Islet of Langerhans (tissue), 1 donor: ENCODE results near the gene ANO4.
A peak's percentile ranks its signal among the peaks of the same experiment; 100 is the strongest.
"Not testable (repeated sequence)": the region's sequence is repeated elsewhere in the genome, so short reads cannot be mapped to it uniquely, and the experiment has no call there.

ENCODE experiments used
- FAIRE-seq: peaks from one replicate; lab custom pipeline; 2011; peaks lifted over from hg19 to GRCh38; lab: Jason Lieb, UNC

ANO4 gene

GRCh38 chr12:101045486-101046464, 251.2 kb downstream of the ANO4 start:
- FAIRE-seq, result no peak

DNA sequence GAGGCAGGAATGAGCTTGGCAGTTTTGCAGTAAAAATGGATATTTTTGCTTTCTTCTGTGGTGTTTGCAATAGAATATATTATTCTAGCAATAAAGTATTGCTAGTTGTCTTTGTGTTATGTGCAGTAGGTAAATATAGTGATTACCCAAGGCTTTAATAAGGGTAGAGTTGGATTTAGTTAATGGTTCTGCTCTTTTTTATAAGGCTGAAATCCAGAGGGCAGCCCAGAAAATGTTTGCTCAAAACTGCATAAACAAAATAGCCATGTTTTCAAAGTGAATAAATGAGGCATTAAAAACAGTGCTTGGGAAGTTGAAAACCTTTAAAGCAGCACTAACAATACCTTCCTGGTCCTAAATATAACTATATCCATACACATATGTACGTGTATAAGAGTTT, 253.1 kb downstream of the ANO4 start:
- FAIRE-seq, result no peak

DNA sequence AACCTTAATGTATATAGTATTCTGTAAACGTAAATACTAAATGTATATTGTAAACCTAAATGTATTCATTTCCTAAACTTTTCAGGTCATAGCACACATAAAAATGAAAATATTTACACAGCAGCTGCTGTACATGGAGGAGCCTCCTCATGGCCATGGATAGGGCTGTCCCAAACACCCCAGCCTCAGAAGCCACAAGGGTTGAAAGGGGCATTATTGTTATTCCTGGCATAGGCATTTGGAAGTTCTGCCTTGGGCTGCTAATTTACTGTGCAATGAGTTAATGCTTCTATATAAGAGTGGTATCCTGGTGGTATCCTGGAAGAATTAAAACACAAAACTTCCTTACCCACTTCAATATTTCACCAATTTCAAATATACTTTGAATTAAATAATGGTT, 256.1 kb downstream of the ANO4 start:
- no peak for FAIRE-seq

DNA sequence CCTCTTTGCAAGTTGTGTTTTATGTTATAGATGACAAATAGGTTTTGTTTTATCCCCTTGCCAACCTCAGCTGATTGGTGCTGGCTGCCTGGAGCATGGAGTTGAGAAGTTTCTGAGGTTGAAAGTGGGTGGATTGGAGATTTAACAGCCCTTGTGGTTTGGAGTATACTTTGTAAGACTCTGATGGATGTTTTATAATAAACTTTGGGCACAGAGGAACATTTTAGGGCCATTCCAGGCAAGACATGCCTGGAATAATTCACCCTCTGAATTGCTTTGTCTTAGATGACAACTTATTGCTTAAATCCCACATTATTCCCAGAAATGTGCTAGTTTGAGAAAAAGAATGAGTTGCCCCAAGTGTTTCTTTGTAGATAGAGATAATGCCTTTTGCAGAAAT, 256.6 kb downstream of the ANO4 start:
- no peak for FAIRE-seq

DNA sequence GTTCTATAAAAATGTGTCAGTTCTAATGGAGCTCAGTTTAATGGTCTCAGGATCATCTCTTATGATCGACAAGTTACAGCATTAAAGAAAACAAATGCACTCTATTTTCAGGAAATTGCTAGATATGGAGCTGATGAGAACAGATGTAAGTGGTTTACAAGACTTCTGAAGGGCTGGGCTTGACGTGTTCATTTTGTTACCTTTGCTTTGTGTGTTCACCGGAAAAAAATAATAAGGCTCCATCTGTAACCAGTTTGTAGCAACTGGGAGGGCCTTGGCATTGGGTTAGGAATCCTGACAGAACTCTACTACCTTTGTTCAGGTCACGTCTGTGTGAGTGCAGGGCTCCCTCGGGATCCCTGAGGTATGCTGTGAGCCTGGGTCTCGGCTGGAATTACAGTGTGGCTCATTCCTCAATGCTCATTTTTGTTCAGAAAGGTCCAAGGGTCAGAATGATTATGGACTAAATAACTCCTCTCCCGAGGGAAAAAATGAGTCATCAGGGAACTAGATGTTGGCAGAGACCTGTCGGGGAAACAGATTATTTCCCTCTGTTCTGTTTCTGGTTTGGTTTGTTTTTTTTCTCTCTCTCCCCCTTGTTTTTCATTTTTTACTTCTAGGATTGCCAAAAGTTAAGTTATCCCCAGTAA, 257.4 kb downstream of the ANO4 start:
- peak; percentile 92 for FAIRE-seq

GRCh38 chr12:101053203-101053602, 258.6 kb downstream of the ANO4 start:
- no peak for FAIRE-seq

DNA sequence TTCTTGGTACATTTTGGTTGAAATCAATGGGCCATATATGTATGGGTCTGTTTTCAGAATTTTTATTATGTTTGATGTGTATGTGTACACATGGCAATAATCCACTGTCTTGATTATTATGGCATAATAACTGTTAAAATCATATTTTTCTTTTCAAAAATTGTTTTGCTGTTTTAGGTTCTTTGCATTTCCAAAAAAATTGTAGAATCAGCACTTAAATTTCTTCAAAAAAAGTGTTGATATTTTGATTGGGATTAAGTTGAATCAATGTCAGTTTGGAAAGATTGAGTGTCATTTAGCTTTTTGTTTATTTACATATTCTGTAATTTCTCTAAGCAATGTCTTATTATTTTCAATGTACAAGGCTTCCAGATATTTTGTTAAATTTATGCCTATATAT, 261.4 kb downstream of the ANO4 start:
- FAIRE-seq, result peak; percentile 21

- FAIRE-seq, result not testable (repeated sequence)
These were observed 267.9 kb downstream of the ANO4 start for GRCh38 chr12:101062508-101062907.

GRCh38 chr12:101064721-101065120, 270.1 kb downstream of the ANO4 start:
- no peak for FAIRE-seq

DNA sequence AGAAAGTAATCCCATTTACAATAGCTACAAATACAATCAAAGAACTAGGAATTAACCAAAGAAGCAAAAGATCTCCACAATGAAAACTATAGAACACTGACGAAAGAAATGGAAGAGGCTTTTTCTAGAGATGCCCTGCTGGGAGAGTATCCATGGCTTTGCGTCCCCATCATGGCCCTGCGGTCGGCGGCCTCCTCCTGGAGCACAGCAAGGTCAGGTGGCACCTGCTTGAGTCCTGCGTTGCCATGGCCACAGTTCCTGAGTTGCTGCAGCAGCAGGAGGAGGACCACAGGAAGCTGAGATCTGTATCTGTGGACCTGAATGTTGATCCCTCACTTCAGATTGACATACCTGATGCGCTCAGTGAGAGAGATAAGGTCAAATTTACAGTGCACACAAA, 271.9 kb downstream of the ANO4 start:
- no peak for FAIRE-seq

DNA sequence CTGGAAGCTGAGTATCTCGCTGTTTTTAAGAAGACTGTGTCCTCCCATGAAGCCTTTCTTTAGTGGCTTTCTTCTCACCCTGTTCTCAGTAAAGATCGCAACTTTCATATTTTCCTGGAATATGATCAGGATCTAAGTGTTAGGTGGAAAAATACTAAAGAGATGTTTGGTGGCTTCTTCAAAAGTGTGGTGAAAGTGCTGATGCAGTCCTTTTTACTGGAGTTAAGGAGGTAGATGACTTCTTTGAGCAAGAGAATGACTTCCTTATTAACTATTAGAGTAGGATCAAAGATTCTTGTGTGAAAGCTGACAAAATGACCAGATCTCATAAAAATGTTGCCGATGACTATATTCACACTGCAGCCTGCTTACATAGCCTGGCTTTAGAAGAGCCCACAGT, 273.8 kb downstream of the ANO4 start:
- no peak for FAIRE-seq

DNA sequence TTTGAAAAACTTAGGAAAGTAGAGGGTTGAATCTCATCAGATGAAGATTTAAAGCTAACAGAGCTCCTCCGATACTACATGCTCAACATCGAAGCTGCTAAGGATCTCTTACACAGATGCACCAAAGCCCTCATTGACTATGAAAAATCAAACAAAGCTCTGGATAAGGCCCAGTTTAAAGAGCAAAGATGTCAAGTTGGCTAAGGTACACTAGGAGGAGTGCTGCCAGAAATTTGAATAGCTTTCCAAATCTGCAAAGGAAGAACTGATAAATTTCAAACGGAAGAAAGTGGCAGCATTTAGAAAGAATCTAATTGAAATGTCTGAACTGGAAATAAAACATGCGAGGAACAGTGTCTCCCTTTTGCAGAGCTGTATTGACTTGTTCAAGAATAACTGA, 274.3 kb downstream of the ANO4 start:
- FAIRE-seq, result no peak

GRCh38 chr12:101074940-101075680, 280.5 kb downstream of the ANO4 start:
- no peak for FAIRE-seq

DNA sequence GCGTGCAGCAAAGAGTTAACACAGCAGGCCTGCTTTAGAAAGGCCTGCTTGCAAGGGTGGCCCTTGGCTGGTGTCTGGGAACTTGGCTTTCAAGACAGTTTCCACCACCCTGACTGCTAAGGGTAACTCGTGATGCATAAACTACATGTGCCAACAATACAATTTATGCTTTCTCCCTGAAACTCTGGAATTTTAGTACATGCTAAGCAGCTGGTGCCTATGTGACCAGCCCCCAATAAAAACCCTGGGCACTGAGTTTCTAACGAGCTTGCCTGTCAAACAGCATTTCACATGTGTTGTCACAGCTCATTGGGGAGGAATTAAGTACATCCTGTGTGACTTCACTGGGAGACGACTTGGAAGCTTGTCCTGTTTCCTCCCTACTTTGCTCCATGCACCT, 282.3 kb downstream of the ANO4 start:
- FAIRE-seq, result peak; percentile 30

DNA sequence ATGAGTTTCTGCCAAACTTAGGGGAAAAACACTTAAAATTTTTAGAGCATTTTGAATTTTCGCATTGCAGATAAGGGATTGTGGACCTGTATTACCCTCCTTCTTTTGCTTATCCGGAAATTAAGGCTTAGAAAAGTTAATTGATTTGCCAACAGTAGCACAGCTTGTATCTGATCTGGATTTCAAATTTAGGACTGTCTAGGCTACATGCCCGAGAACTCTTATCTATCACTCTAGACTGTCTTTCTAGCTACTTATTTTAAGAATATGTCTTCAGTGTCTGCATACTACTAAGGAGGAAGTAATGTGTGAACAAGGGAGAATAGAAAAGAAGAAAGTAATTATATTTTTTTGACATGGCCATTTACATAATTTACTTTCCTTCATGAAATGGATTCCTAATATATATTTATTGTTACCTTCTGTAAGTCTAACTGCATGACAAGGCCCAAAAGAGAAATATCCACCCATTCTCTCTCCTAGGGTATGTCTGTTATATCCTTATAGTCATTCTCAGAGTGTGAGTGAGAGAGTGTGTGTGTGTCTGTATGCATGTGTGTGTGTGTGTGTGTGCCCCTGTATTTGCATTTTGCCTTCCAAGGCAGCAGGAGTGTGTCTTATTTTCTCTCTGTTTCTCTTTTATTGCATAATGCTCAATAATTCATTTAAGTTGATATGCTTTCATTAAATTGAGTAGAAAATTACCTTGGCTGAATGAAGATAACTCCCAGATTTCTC, 283.4 kb downstream of the ANO4 start:
- FAIRE-seq, result no peak

DNA sequence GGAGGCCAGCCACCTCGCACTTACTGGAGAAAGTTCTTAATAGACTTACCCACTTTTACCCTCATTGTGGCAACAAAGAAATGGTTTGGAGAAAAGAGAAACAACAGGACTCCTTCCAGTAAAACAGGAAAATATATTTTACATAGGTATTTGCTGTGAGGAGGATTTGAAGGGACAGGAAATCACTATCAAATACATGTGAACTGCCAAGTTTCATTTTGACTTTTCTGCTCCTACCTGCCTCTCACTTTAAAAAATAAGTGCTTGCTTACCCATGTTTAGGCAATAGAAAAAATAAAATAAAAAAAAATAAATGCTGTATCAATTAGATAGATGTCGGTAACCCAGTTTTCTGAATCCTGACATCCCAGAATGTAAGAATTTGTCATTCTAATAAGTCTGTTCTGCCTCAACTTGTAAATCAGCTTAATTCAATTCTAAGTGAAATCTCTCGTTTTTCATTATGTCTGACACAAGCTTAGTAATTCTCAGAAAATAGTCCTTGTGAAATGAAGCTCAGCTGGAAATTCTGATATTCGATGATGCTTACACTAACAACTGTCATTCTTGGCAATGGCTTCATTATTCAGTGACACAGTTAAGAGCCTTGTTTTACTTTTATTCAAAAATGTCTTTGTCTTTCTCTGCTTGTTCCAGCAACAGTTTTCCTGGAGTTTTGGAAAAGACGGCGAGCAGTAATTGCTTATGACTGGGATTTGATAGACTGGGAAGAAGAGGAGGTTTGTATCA, 284.1 kb downstream of the ANO4 start:
- no peak for FAIRE-seq

DNA sequence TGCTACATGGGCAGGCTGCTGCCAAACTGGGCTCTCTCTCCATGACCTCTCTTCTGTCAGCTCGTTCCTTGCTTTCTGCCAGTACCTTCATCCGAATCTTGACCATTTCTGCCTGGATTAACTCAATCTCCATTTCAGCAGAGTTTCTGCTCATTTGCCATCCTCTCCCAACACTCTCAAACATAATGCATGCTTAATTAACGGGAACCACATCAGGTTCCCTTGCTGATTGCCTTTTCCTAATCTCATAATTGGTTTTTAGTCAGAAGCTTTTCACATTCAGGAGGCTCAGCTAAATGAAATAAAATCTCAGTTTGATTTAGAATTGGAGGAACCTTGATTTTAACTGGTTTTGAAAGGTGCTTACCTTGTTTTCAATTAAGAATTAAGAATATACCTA, 288.1 kb downstream of the ANO4 start:
- FAIRE-seq, result no peak

- FAIRE-seq, result no peak
These were observed 292.0 kb downstream of the ANO4 start for GRCh38 chr12:101086490-101087135.

- no peak for FAIRE-seq
These were observed 293.3 kb downstream of the ANO4 start for GRCh38 chr12:101087920-101088319.

DNA sequence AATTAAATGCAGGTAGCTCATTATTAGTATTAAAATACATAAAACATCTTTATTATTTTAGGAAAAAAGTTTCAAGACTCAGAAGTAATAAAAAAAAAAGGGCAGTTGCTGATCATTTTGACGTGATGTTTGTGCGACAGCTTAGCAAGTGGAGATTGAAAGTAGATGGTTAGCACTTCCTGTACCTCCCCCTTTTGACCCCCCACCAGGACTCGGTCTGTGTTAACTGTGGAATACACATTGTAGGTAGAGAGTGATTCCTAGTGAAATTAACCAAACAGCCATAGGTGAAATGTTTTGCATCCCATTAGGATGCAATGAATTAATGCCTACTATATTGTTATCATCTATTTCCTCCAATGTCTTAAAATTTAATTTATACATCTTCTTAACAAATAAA, 294.7 kb downstream of the ANO4 start:
- no peak for FAIRE-seq

DNA sequence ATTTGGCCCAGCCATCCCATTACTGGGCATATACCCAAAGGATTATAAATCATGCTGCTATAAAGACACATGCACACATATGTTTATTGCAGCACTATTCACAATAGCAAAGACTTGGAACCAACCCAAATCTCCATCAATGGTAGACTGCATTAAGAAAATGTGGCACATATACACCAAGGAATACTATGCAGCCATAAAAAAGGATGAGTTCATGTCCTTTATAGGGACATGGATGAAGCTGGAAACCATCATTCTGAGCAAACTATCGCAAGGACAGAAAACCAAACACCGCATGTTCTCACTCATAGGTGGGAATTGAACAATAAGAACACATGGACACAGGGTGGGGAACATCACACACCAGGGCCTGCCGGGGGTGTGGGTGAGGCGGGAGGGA, 295.6 kb downstream of the ANO4 start:
- not testable (repeated sequence) for FAIRE-seq
